ENCODE results near the gene ZNF586.
"Not testable (repeated sequence)": the region's sequence is repeated elsewhere in the genome, so short reads cannot be mapped to it uniquely, and the experiment has no call there.

Gene ZNF586

GRCh38 chr19:57796580-57796979 lies 27.1 kb downstream of the ZNF586 start:
- DNase-seq (ENCODE audit: low spot score) = not testable (repeated sequence)

- DNase-seq (ENCODE audit: low spot score) = no peak
Observed at GRCh38 chr19:57800696-57801095, 31.2 kb downstream of the ZNF586 start.

GRCh38 chr19:57802269-57802668 lies 32.8 kb downstream of the ZNF586 start:
- DNase-seq (ENCODE audit: low spot score) = no peak

GRCh38 chr19:57803265-57803593 lies 33.8 kb downstream of the ZNF586 start:
- no peak for DNase-seq (ENCODE audit: low spot score)

GRCh38 chr19:57803594-57804325 lies 34.3 kb downstream of the ZNF586 start:
- DNase-seq (ENCODE audit: low spot score) = peak; percentile 25

- DNase-seq (ENCODE audit: low spot score) = no peak
Observed at GRCh38 chr19:57807541-57807940, 38.1 kb downstream of the ZNF586 start.

GRCh38 chr19:57810410-57811295 lies 41.2 kb downstream of the ZNF586 start:
- DNase-seq (ENCODE audit: low spot score) = not testable (repeated sequence)

GRCh38 chr19:57812226-57812625 lies 42.8 kb downstream of the ZNF586 start:
- DNase-seq (ENCODE audit: low spot score) = no peak

- not testable (repeated sequence) for DNase-seq (ENCODE audit: low spot score)
Observed at GRCh38 chr19:57812975-57813820, 43.7 kb downstream of the ZNF586 start.

- no peak for DNase-seq (ENCODE audit: low spot score)
Observed at GRCh38 chr19:57813919-57814504, 44.5 kb downstream of the ZNF586 start.

GRCh38 chr19:57814505-57815246 lies 45.2 kb downstream of the ZNF586 start, which contains the start of gene ZNF552:
ZNF552 (minus strand) TSS chr19:57814913; CDS start chr19:57814743, 170 bp downstream.
- peak; percentile 98 for DNase-seq (ENCODE audit: low spot score)

GRCh38 chr19:57815247-57816075 lies 46.0 kb downstream of the ZNF586 start:
- no peak for DNase-seq (ENCODE audit: low spot score)

- no peak for DNase-seq (ENCODE audit: low spot score)
Observed at GRCh38 chr19:57816652-57817051, 47.2 kb downstream of the ZNF586 start.

GRCh38 chr19:57817976-57818375 lies 48.5 kb downstream of the ZNF586 start:
- DNase-seq (ENCODE audit: low spot score) = no peak

- DNase-seq (ENCODE audit: low spot score) = no peak
Observed at GRCh38 chr19:57818378-57818777, 48.9 kb downstream of the ZNF586 start.

GRCh38 chr19:57819475-57820148 lies 50.1 kb downstream of the ZNF586 start:
- peak; percentile 96 for DNase-seq (ENCODE audit: low spot score)

GRCh38 chr19:57820599-57820998 lies 51.1 kb downstream of the ZNF586 start:
- no peak for DNase-seq (ENCODE audit: low spot score)

GRCh38 chr19:57821095-57821494 lies 51.6 kb downstream of the ZNF586 start:
- not testable (repeated sequence) for DNase-seq (ENCODE audit: low spot score)

- not testable (repeated sequence) for DNase-seq (ENCODE audit: low spot score)
Observed at GRCh38 chr19:57821501-57821900, 52.0 kb downstream of the ZNF586 start.

GRCh38 chr19:57823155-57823554 lies 53.7 kb downstream of the ZNF586 start:
- not testable (repeated sequence) for DNase-seq (ENCODE audit: low spot score)
